Suprapubic skin (tissue), 3 donors: ENCODE measurements around the gene ATPAF1.

Experiments used
- CTCF ChIP-seq, 2 donors: fragments of 200-600 bp in 1 of 2; fragments of 450-650 bp in 1 of 2; sonication (generic) in 1 of 2; IDR thresholded peaks; one replicate each; pipeline ENCODE4 v1.5.1; 2016 to 2019; ENCODE audit warnings: antibody characterized with exemption in 2 of 2, mild to moderate bottlenecking in 1 of 2, moderate library complexity in 1 of 2
- POLR2AphosphoS5 ChIP-seq, 3 donors: sonication (generic); formaldehyde crosslinking; IDR thresholded peaks; one replicate each; pipeline ENCODE4 v1.6.1; 2017; ENCODE audit warnings: antibody characterized with exemption in 3 of 3

GRCh38 chr1:46645815-46646214 is 22.3 kb downstream of the ATPAF1 start:
- no peak for TF ChIP-seq CTCF (IDR thresholded peaks at IDR 0.05)
- no peak for TF ChIP-seq POLR2AphosphoS5 (IDR thresholded peaks at IDR 0.05)
